ENCODE data around the gene COL4A1. TPM values are rescaled to one million over a fixed set of nuclear protein-coding genes. Genes with fewer than 3 reads are reported as not detected.
A peak's percentile ranks its signal among the peaks of the same experiment; 100 is the strongest.

The COL4A1 gene
- total RNA-seq, 2 donors from 2014 or later: 140 to 201 TPM

- Histone ChIP-seq H3K27ac (peak overlapping the region; percentile 65 to 71), H3K9me3 (peaks cover 0 to 9% of the 10 kb centered on the region in 2 donors), H3K4me1 (peaks cover 0 to 35% of the 10 kb centered on the region in 2 donors), H3K4me3 (no peak overlapping the region), H3K27me3 (no peaks in the 10 kb centered on the region), H3K36me3 (no peaks in the 10 kb centered on the region)
- no peak for DNase-seq (ENCODE audit: low spot score)
- TF ChIP-seq CTCF (IDR thresholded peaks at IDR 0.05): no peak
Observed at GRCh38 chr13:110106726-110107125, 200.2 kb downstream of the COL4A1 start.

GRCh38 chr13:110105136-110105535, 201.8 kb downstream of the COL4A1 start:
- Histone ChIP-seq H3K27me3 (no peaks in the 10 kb centered on the region), H3K27ac (no peak overlapping the region)
- no peak for DNase-seq (ENCODE audit: low spot score)

GRCh38 chr13:110103534-110103933, 203.4 kb downstream of the COL4A1 start:
- no peak for TF ChIP-seq CTCF (IDR thresholded peaks at IDR 0.05)
- Histone ChIP-seq H3K9me3 (peaks cover 5 to 24% of the 10 kb centered on the region in 2 donors), H3K4me1 (peaks cover 0 to 19% of the 10 kb centered on the region in 2 donors), H3K27me3 (no peaks in the 10 kb centered on the region), H3K27ac (no peak overlapping the region), H3K36me3 (no peaks in the 10 kb centered on the region), H3K4me3 (no peak overlapping the region)
- DNase-seq (ENCODE audit: low spot score): no peak

More at GRCh38 chr13:110105136-110105535, 201.8 kb downstream of the COL4A1 start:
- Histone ChIP-seq H3K9me3 (peaks cover 0 to 11% of the 10 kb centered on the region in 2 donors), H3K36me3 (no peaks in the 10 kb centered on the region), H3K4me1 (peaks cover 0 to 31% of the 10 kb centered on the region in 2 donors), H3K4me3 (no peak overlapping the region)
- no peak for TF ChIP-seq CTCF (IDR thresholded peaks at IDR 0.05)

- Histone ChIP-seq H3K4me3 (no peak overlapping the region), H3K9me3 (peaks cover 5 to 24% of the 10 kb centered on the region in 2 donors), H3K36me3 (no peaks in the 10 kb centered on the region), H3K27me3 (no peaks in the 10 kb centered on the region), H3K4me1 (peaks cover 0 to 19% of the 10 kb centered on the region in 2 donors), H3K27ac (no peak overlapping the region)
- no peak for DNase-seq (ENCODE audit: low spot score)
- TF ChIP-seq CTCF (IDR thresholded peaks at IDR 0.05): no peak
Observed at GRCh38 chr13:110103026-110103425, 203.9 kb downstream of the COL4A1 start.

- Histone ChIP-seq H3K4me3 (no peak overlapping the region), H3K36me3 (no peaks in the 10 kb centered on the region), H3K9me3 (peaks cover 5 to 24% of the 10 kb centered on the region in 2 donors), H3K4me1 (peaks cover 0 to 15% of the 10 kb centered on the region in 2 donors), H3K27me3 (no peaks in the 10 kb centered on the region), H3K27ac (no peak overlapping the region)
- no peak for DNase-seq (ENCODE audit: low spot score)
- no peak for TF ChIP-seq CTCF (IDR thresholded peaks at IDR 0.05)
Observed at GRCh38 chr13:110102053-110102452, 204.9 kb downstream of the COL4A1 start.

GRCh38 chr13:110099922-110100321, 207.0 kb downstream of the COL4A1 start:
- H3K4me3 ChIP-seq: no peak overlapping the region
- H3K27me3 ChIP-seq: no peaks in the 10 kb centered on the region
- TF ChIP-seq CTCF (IDR thresholded peaks at IDR 0.05): no peak
- peaks cover 0 to 6% of the 10 kb centered on the region in 2 donors for H3K4me1 ChIP-seq
- no peak overlapping the region for H3K27ac ChIP-seq
- no peaks in the 10 kb centered on the region for H3K36me3 ChIP-seq
- DNase-seq (ENCODE audit: low spot score): no peak
- peaks cover 5 to 24% of the 10 kb centered on the region in 2 donors for H3K9me3 ChIP-seq

Data from right atrium auricular region (tissue), 2 donors.